Measurements from ENCODE around the gene GRPEL1. TPM values are rescaled to one million over a fixed set of nuclear protein-coding genes. Genes with fewer than 3 reads are reported as not detected.

The GRPEL1 gene
- total and polyA plus RNA-seq, 2 of the 8 experiments (the other 6 are each of a cell fraction or from before 2014, with no cell fraction given): 13.5 to 39.9 TPM

- no peak overlapping the region for H3K56ac ChIP-seq (replicated peaks; ENCODE audit: insufficient read length, low read depth, low read length)
- H4K5ac ChIP-seq (ENCODE audit: insufficient read length, low read depth, low read length): no peak overlapping the region
- H3K79me1 ChIP-seq (ENCODE audit: low read depth, low read length): 0 out of 2 replicates have a peak, but pooled peaks cover 3% of the 10 kb centered on the region
- no peak overlapping the region for H3K18ac ChIP-seq (ENCODE audit: extremely low read depth, low read length)
- H3K4me3 ChIP-seq (ENCODE audit: extremely low read depth in 1 of 4, insufficient read depth in 2 of 4, low read depth in 3 of 4, low read length in 4 of 4): no peak overlapping the region
- H2BK20ac ChIP-seq (ENCODE audit: low read length): no peak overlapping the region
- H2BK12ac ChIP-seq (ENCODE audit: low read depth, low read length): no peak overlapping the region
- FAIRE-seq: no peak
- no peak overlapping the region for H3K23ac ChIP-seq (ENCODE audit: insufficient read length)
- peaks cover 4 to 27% (median 16%) of the 10 kb centered on the region in 4 experiments; a peak in 7 of 8 replicates for H3K36me3 ChIP-seq (ENCODE audit: control insufficient read depth in 2 of 4, insufficient read depth in 4 of 4, low read length in 3 of 4)
- no peak overlapping the region for H4K8ac ChIP-seq (ENCODE audit: extremely low read depth, insufficient read depth, low read length)
- H2AFZ ChIP-seq (ENCODE audit: low read length): no peak overlapping the region
- no peaks in the 10 kb centered on the region for H3K4me1 ChIP-seq (replicated peaks in 1 of 4; ENCODE audit: control insufficient read depth in 3 of 4, insufficient read depth in 4 of 4, low read length in 3 of 4)
- no peak overlapping the region for H2BK5ac ChIP-seq (ENCODE audit: low read depth, low read length)
- no peak overlapping the region for H3K27ac ChIP-seq (ENCODE audit: low read depth, low read length)
- no peak for TF ChIP-seq SP4 (IDR thresholded peaks at IDR 0.05; ENCODE audit: low read length)
- TF ChIP-seq KDM4A (IDR thresholded peaks at IDR 0.05; ENCODE audit: low read depth, low read length, severe bottlenecking): no peak
- TF ChIP-seq CHD1 (IDR thresholded peaks at IDR 0.05; ENCODE audit: low read depth, low read length): no peak
- no peak for TF ChIP-seq YY1 (IDR thresholded peaks at IDR 0.05; ENCODE audit: low read depth, low read length)
- TF ChIP-seq SAP30 (IDR thresholded peaks at IDR 0.05; ENCODE audit: insufficient read depth, insufficient replicate concordance, low read length): no peak
- no peak for TF ChIP-seq EP300 (IDR thresholded peaks at IDR 0.05; ENCODE audit: borderline replicate concordance in 1 of 2, low read depth in 2 of 2, low read length in 2 of 2)
- no peak for TF ChIP-seq CBX8 (IDR thresholded peaks at IDR 0.05; ENCODE audit: borderline replicate concordance, low read depth, low read length)
- no peak for TF ChIP-seq JUND (IDR thresholded peaks at IDR 0.05; ENCODE audit: low read length)
- no peak for TF ChIP-seq POLR2A (IDR thresholded peaks at IDR 0.05; ENCODE audit: control extremely low read depth in 1 of 2, low read depth in 2 of 2, low read length in 2 of 2)
- no peak for TF ChIP-seq CTCF (IDR thresholded peaks at IDR 0.05; ENCODE audit: control extremely low read depth in 1 of 3, insufficient read depth in 1 of 3, low read depth in 1 of 3, low read length in 3 of 3)
- TF ChIP-seq RFX5 (IDR thresholded peaks at IDR 0.05; ENCODE audit: borderline replicate concordance, low read depth, low read length): no peak
- DNase-seq (ENCODE audit: low read depth in 1 of 2, low spot score in 2 of 2): no peak
- ChIA-PET POLR2A (ENCODE audit: partially characterized antibody) (no interaction called here), CTCF (ENCODE audit: partially characterized antibody) (no interaction called here)
- 87% methylated on average over 8 of the region's 8 CpGs; no CpG with 5 or more reads in 1 of the 2 experiments for WGBS, 2 experiments (ENCODE audit: extremely low coverage in 1 of 2, insufficient coverage in 1 of 2, insufficient read length in 1 of 2, insufficient replicate concordance in 2 of 2, low coverage in 1 of 2, low lambda C conversion rate in 2 of 2, missing lambda C conversion rate in 1 of 2)
- H2AK5ac ChIP-seq (ENCODE audit: low read depth, low read length): no peak overlapping the region
- H3K4ac ChIP-seq (replicated peaks; ENCODE audit: insufficient read length, low read depth, low read length): no peak overlapping the region
- H3K14ac ChIP-seq (ENCODE audit: insufficient read length): no peak overlapping the region
- no peak overlapping the region for H2BK120ac ChIP-seq (replicated peaks; ENCODE audit: low read depth, low read length)
- H3K27me3 ChIP-seq (replicated peaks in 1 of 4; ENCODE audit: control insufficient read depth in 3 of 4, extremely low read depth in 1 of 4, insufficient read depth in 3 of 4, low read length in 3 of 4): no peaks in the 10 kb centered on the region
- H3K9me3 ChIP-seq (ENCODE audit: insufficient read depth in 2 of 2, low read depth in 1 of 2, low read length in 1 of 2): no peaks in the 10 kb centered on the region
- H4K91ac ChIP-seq (replicated peaks; ENCODE audit: insufficient read length, low read length): no peak overlapping the region
- H3K23me2 ChIP-seq (ENCODE audit: low read depth, low read length): peaks cover 4% of the 10 kb centered on the region; the same call in 1 of the 2 replicates
- H2BK15ac ChIP-seq (ENCODE audit: low read length): no peak overlapping the region
- H4K20me1 ChIP-seq (replicated peaks in 1 of 2; ENCODE audit: control insufficient read depth in 1 of 2, insufficient read depth in 2 of 2, low read length in 2 of 2): peaks cover 8 to 14% of the 10 kb centered on the region in 2 experiments
- no peak overlapping the region for H3K9ac ChIP-seq (replicated peaks in 1 of 4; ENCODE audit: extremely low read depth in 1 of 4, low read depth in 3 of 4, low read length in 3 of 4)
- no peaks in the 10 kb centered on the region for H3K79me2 ChIP-seq (ENCODE audit: control insufficient read depth in 1 of 2, insufficient read depth in 2 of 2, low read length in 2 of 2)
- H3K4me2 ChIP-seq (ENCODE audit: insufficient read depth in 1 of 2, low read depth in 2 of 2, low read length in 2 of 2): no peak overlapping the region
These were observed 35.3 kb downstream of the GRPEL1 start for GRCh38 chr4:7032596-7032995.
